KMS-11 (cell line): ENCODE results near the gene SORCS2.

Experiments
- H2AFZ ChIP-seq: fragments of 200-600 bp; sonication (generic); 2 replicates; pipeline ENCODE4 v1.6.1; 2016; ENCODE audit warnings: antibody characterized with exemption, mixed run types, low read depth
- H3K27ac ChIP-seq: fragments of 200-600 bp; sonication (generic); 2 replicates; pipeline ENCODE4 v1.6.1; 2016; ENCODE audit warnings: mild to moderate bottlenecking, mixed run types
- H3K27me3 ChIP-seq: fragments of 200-600 bp; sonication (generic); 2 replicates; pipeline ENCODE4 v1.6.1; 2017; ENCODE audit warnings: mild to moderate bottlenecking, low read depth, mixed run types, moderate library complexity; ENCODE audit not compliant: insufficient read depth
- H3K36me3 ChIP-seq: fragments of 200-600 bp; sonication (generic); 2 replicates; pipeline ENCODE4 v1.6.1; 2017; ENCODE audit warnings: mild to moderate bottlenecking, mixed run types; ENCODE audit not compliant: insufficient read depth
- H3K4me1 ChIP-seq: fragments of 200-600 bp; sonication (generic); 2 replicates; pipeline ENCODE4 v1.6.1; 2016; ENCODE audit warnings: mild to moderate bottlenecking, low read depth, mixed run types; ENCODE audit not compliant: poor library complexity, severe bottlenecking
- H3K4me2 ChIP-seq: fragments of 200-600 bp; sonication (generic); 2 replicates; pipeline ENCODE4 v1.7.0; 2016; ENCODE audit warnings: mild to moderate bottlenecking, mixed run types
- H3K4me3 ChIP-seq: fragments of 200-600 bp; sonication (generic); IDR thresholded peaks from 2 replicates; pipeline ENCODE4 v1.6.1; 2017; ENCODE audit warnings: low read depth, low read length, mixed read lengths; ENCODE audit not compliant: insufficient read depth
- H3K79me2 ChIP-seq: fragments of 200-600 bp; sonication (generic); 2 replicates; pipeline ENCODE4 v1.6.1; 2016; ENCODE audit warnings: low read depth, mixed run types; ENCODE audit not compliant: insufficient read depth
- H3K9ac ChIP-seq: fragments of 200-600 bp; sonication (generic); 2 replicates; pipeline ENCODE4 v1.6.1; 2016; ENCODE audit warnings: mild to moderate bottlenecking, mixed run types
- H4K20me1 ChIP-seq: fragments of 200-600 bp; sonication (generic); 2 replicates; pipeline ENCODE4 v1.6.1; 2016; ENCODE audit warnings: mild to moderate bottlenecking, mixed run types; ENCODE audit not compliant: insufficient read depth
- TF ChIP-seq, protein P1 (sequence below): fragments of 200-600 bp; sonication (generic); conservative IDR thresholded peaks from 2 replicates; pipeline ENCODE4 v1.6.1; 2017; ENCODE audit warnings: low read depth, mild to moderate bottlenecking, antibody characterized with exemption, low read length, moderate library complexity, mixed read lengths

Gene SORCS2

DNA sequence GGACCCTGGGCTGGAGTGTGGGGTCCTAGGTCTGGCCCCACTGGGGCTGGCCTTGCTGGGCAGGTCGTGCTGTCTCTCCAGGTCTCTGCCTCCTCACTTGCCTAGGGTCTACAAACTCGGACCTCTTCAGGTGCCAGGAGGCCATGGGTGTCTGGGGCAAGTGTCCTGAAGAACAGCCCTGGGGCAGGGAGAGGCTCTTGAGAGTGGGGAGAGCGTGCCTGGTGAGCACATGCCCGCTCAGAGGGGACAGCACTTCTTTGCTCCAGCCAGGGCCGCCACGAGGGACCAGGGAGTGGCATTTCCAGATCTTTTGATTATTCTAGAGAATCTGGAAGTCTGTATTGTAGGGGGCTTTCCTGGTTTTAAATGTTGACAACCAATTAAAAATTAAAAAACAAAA is 63.7 kb downstream of the SORCS2 start:
- Histone ChIP-seq H2AFZ (no peak overlapping the region), H3K4me2 (no peak overlapping the region), H3K9ac (no peak overlapping the region), H4K20me1 (no peaks in the 10 kb centered on the region), H3K79me2 (no peaks in the 10 kb centered on the region), H3K4me3 (no peak overlapping the region), H3K27me3 (peaks cover 9% of the 10 kb centered on the region; the same call in 1 of the 2 replicates), H3K36me3 (no peaks in the 10 kb centered on the region), H3K4me1 (no peaks in the 10 kb centered on the region), H3K27ac (no peak overlapping the region)
- TF ChIP-seq, protein P1, sequence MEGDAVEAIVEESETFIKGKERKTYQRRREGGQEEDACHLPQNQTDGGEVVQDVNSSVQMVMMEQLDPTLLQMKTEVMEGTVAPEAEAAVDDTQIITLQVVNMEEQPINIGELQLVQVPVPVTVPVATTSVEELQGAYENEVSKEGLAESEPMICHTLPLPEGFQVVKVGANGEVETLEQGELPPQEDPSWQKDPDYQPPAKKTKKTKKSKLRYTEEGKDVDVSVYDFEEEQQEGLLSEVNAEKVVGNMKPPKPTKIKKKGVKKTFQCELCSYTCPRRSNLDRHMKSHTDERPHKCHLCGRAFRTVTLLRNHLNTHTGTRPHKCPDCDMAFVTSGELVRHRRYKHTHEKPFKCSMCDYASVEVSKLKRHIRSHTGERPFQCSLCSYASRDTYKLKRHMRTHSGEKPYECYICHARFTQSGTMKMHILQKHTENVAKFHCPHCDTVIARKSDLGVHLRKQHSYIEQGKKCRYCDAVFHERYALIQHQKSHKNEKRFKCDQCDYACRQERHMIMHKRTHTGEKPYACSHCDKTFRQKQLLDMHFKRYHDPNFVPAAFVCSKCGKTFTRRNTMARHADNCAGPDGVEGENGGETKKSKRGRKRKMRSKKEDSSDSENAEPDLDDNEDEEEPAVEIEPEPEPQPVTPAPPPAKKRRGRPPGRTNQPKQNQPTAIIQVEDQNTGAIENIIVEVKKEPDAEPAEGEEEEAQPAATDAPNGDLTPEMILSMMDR = no peak

DNA sequence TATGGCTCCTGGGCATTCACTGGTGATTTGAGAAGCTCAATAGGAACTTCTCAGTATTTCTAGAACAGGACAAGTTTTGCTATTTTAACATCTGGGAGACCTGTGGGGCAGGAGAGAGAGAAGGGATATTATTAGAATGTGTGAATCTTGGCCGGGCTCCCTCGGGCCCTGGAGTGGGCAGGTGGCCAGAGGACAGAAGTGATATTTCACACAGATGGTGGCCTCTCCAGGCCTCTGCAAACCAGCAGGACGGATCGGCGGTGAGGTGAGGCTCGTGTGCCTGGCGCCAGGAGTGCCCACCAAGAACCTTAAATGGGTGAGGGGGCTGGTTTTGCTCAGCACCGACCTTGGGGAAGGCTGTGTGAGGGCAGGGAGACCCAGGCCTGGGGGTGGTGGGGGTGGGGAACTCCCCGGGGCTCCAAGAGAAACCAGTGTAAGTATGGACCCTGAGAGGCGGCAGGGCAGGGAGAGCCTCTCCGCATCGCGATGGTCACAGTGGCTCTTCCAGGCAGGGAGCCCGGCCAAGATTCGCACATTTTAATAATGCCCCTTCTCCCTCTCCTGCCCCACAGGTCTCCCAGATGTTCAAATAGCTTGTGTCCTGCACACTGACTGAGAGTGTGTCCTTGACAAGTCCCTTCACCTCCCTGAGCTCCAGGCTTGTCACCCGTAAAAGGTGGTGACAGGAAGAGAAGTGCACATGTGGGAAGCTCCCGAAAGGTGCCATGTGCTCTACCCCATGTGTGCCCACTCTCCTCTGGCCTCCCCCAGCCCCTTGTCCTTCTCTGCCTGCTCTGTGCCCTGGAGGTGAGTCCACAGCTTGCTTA is 64.9 kb downstream of the SORCS2 start:
- Histone ChIP-seq H4K20me1 (no peaks in the 10 kb centered on the region), H3K79me2 (no peaks in the 10 kb centered on the region), H3K27ac (no peak overlapping the region), H3K36me3 (no peaks in the 10 kb centered on the region), H3K4me3 (no peak overlapping the region), H3K4me1 (no peaks in the 10 kb centered on the region), H3K4me2 (no peak overlapping the region), H3K9ac (no peak overlapping the region), H3K27me3 (peaks cover 13% of the 10 kb centered on the region; the same call in 1 of the 2 replicates), H2AFZ (no peak overlapping the region)
- TF ChIP-seq, protein P1 = no peak

DNA sequence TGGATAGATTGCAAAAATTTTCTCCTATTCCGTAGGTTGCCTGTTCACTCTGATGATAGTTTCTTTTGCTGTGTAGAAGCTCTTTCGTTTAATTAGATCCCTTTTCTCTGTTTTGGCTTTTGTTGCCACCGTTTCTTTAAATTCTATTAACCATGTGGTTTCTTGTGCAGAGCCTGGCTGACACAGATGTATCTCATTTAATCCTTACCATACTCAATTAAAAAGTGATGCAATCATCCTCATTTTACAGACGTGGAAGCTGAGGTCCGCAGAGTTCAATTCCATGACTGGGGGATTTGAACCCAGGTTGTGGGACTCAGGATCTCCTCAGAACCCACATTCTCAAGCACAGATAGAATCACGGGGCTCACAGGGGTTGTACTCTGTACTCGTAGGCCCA is 66.7 kb downstream of the SORCS2 start:
- no peak overlapping the region for H2AFZ ChIP-seq
- H3K4me1 ChIP-seq = no peaks in the 10 kb centered on the region
- no peak overlapping the region for H3K9ac ChIP-seq
- no peak overlapping the region for H3K4me2 ChIP-seq
- no peaks in the 10 kb centered on the region for H3K79me2 ChIP-seq
- H3K27ac ChIP-seq = no peak overlapping the region
- TF ChIP-seq, protein P1 = no peak
- peaks cover 13% of the 10 kb centered on the region; the same call in 1 of the 2 replicates for H3K27me3 ChIP-seq
- no peaks in the 10 kb centered on the region for H4K20me1 ChIP-seq
- no peak overlapping the region for H3K4me3 ChIP-seq
- no peaks in the 10 kb centered on the region for H3K36me3 ChIP-seq

DNA sequence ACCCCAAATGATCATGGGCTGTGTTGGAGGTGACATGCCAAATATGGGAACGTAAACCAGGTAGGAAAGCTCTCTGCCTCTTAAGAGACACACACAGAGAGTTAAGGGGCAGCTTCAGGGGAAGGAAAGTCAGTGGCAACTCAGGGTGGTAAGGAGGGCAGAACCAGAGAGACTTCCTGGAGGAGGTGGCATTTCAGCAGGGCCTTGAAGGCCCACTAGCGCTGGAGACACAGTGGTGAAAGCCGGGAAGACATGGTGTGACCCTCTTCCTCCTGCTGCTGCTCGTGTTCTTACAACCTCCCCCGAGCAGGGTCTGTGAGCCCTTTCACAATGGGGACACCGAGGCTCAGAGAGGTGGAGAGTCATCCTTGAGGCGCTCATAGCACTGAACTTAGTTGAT is 68.2 kb downstream of the SORCS2 start:
- H3K36me3 ChIP-seq = no peaks in the 10 kb centered on the region
- no peak overlapping the region for H3K4me2 ChIP-seq
- no peak overlapping the region for H2AFZ ChIP-seq
- H3K79me2 ChIP-seq = no peaks in the 10 kb centered on the region
- no peaks in the 10 kb centered on the region for H3K4me1 ChIP-seq
- no peak overlapping the region for H3K27ac ChIP-seq
- H3K4me3 ChIP-seq = no peak overlapping the region
- H4K20me1 ChIP-seq = no peaks in the 10 kb centered on the region
- no peak overlapping the region for H3K9ac ChIP-seq
- peaks cover 15% of the 10 kb centered on the region; the same call in 1 of the 2 replicates for H3K27me3 ChIP-seq
- TF ChIP-seq, protein P1 = no peak
